Measurements from ENCODE around the gene SMG6. TPM values are rescaled to one million over a fixed set of nuclear protein-coding genes. Genes with fewer than 3 reads are reported as not detected.

The SMG6 gene
- total RNA-seq, 1 experiment from 2014 or later, result 25.6 TPM

- H3K4me1 Mint-ChIP-seq, result no peaks in the 10 kb centered on the region
- H3K4me3 Mint-ChIP-seq, result no peak overlapping the region
- ChIA-PET POLR2A (no interaction called here), CTCF (interaction anchor here (0.6 to 1.9 kb wide), 4 partner anchors 54 to 185 kb away, joined by 3 to 5 read pairs (median 4); no protein-coding TSS in a partner anchor)
- TF ChIP-seq GABPB1 (CRISPR knock-in tag; IDR thresholded peaks at IDR 0.05) (no peak), ATF3 (CRISPR knock-in tag; conservative IDR thresholded peaks at IDR 0.05) (no peak), CREM (CRISPR knock-in tag; IDR thresholded peaks at IDR 0.05) (no peak), KAT7 (CRISPR knock-in tag; IDR thresholded peaks at IDR 0.05; ENCODE audit: borderline replicate concordance) (no peak), PRRX2 (CRISPR knock-in tag; IDR thresholded peaks at IDR 0.05) (no peak), ESRRA (CRISPR knock-in tag; IDR thresholded peaks at IDR 0.05; ENCODE audit: borderline replicate concordance) (no peak), TEAD1 (CRISPR knock-in tag; IDR thresholded peaks at IDR 0.05) (no peak), ZNF138 (CRISPR knock-in tag; conservative IDR thresholded peaks at IDR 0.05) (no peak), ZNF232 (CRISPR knock-in tag; IDR thresholded peaks at IDR 0.05) (no peak), FOXJ3 (CRISPR knock-in tag; IDR thresholded peaks at IDR 0.05; ENCODE audit: borderline replicate concordance) (no peak), IRF2 (CRISPR knock-in tag; IDR thresholded peaks at IDR 0.05; ENCODE audit: borderline replicate concordance, low read depth) (no peak), OVOL2 (CRISPR knock-in tag; IDR thresholded peaks at IDR 0.05; ENCODE audit: borderline replicate concordance) (no peak), ZNF219 (CRISPR knock-in tag; IDR thresholded peaks at IDR 0.05; ENCODE audit: borderline replicate concordance) (no peak), TCF7 (CRISPR knock-in tag; IDR thresholded peaks at IDR 0.05; ENCODE audit: low read depth) (no peak)
- TF ChIP-seq, protein P1, sequence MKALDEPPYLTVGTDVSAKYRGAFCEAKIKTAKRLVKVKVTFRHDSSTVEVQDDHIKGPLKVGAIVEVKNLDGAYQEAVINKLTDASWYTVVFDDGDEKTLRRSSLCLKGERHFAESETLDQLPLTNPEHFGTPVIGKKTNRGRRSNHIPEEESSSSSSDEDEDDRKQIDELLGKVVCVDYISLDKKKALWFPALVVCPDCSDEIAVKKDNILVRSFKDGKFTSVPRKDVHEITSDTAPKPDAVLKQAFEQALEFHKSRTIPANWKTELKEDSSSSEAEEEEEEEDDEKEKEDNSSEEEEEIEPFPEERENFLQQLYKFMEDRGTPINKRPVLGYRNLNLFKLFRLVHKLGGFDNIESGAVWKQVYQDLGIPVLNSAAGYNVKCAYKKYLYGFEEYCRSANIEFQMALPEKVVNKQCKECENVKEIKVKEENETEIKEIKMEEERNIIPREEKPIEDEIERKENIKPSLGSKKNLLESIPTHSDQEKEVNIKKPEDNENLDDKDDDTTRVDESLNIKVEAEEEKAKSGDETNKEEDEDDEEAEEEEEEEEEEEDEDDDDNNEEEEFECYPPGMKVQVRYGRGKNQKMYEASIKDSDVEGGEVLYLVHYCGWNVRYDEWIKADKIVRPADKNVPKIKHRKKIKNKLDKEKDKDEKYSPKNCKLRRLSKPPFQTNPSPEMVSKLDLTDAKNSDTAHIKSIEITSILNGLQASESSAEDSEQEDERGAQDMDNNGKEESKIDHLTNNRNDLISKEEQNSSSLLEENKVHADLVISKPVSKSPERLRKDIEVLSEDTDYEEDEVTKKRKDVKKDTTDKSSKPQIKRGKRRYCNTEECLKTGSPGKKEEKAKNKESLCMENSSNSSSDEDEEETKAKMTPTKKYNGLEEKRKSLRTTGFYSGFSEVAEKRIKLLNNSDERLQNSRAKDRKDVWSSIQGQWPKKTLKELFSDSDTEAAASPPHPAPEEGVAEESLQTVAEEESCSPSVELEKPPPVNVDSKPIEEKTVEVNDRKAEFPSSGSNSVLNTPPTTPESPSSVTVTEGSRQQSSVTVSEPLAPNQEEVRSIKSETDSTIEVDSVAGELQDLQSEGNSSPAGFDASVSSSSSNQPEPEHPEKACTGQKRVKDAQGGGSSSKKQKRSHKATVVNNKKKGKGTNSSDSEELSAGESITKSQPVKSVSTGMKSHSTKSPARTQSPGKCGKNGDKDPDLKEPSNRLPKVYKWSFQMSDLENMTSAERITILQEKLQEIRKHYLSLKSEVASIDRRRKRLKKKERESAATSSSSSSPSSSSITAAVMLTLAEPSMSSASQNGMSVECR (CRISPR knock-in tag; IDR thresholded peaks at IDR 0.05; ENCODE audit: borderline replicate concordance), result no peak
- TF ChIP-seq, protein P2, sequence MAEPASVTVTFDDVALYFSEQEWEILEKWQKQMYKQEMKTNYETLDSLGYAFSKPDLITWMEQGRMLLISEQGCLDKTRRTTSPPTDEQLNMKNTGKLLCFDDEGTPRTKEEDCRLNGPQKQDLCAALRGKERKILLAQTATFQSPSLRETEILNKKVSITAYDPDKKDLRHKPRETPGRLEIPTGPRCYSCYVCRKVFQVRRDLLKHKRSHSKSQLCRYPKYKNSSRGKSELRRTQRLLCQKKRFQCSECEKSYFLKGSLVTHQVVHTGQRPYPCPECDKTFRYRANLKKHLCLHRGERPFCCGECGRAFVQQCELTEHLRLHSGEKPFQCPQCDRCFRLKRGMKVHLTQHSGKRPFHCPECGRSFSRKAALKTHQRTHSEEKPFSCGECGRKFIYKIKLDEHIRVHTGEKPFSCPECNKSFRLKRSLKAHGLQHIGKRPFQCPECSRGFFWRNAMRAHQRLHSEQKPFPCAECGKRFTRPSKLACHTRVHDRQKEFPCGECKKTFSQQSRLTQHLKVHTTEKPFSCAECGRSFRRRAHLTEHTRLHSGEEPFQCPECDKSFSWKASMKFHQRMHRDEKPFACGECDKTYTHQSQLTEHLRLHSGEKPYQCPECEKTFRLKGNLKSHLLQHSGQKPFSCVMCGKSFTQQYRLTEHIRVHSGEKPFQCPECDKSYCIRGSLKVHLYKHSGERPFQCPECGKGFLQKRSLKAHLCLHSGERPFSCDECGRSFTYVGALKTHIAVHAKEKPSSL (CRISPR knock-in tag; conservative IDR thresholded peaks at IDR 0.05), result no peak
- TF ChIP-seq, protein P3, sequence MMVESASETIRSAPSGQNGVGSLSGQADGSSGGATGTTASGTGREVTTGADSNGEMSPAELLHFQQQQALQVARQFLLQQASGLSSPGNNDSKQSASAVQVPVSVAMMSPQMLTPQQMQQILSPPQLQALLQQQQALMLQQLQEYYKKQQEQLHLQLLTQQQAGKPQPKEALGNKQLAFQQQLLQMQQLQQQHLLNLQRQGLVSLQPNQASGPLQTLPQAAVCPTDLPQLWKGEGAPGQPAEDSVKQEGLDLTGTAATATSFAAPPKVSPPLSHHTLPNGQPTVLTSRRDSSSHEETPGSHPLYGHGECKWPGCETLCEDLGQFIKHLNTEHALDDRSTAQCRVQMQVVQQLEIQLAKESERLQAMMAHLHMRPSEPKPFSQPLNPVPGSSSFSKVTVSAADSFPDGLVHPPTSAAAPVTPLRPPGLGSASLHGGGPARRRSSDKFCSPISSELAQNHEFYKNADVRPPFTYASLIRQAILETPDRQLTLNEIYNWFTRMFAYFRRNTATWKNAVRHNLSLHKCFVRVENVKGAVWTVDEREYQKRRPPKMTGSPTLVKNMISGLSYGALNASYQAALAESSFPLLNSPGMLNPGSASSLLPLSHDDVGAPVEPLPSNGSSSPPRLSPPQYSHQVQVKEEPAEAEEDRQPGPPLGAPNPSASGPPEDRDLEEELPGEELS (CRISPR knock-in tag; IDR thresholded peaks at IDR 0.05), result no peak
- TF ChIP-seq, protein P4, sequence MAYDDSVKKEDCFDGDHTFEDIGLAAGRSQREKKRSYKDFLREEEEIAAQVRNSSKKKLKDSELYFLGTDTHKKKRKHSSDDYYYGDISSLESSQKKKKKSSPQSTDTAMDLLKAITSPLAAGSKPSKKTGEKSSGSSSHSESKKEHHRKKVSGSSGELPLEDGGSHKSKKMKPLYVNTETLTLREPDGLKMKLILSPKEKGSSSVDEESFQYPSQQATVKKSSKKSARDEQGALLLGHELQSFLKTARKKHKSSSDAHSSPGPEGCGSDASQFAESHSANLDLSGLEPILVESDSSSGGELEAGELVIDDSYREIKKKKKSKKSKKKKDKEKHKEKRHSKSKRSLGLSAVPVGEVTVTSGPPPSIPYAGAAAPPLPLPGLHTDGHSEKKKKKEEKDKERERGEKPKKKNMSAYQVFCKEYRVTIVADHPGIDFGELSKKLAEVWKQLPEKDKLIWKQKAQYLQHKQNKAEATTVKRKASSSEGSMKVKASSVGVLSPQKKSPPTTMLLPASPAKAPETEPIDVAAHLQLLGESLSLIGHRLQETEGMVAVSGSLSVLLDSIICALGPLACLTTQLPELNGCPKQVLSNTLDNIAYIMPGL (CRISPR knock-in tag; IDR thresholded peaks at IDR 0.05), result no peak
- TF ChIP-seq, protein P5, sequence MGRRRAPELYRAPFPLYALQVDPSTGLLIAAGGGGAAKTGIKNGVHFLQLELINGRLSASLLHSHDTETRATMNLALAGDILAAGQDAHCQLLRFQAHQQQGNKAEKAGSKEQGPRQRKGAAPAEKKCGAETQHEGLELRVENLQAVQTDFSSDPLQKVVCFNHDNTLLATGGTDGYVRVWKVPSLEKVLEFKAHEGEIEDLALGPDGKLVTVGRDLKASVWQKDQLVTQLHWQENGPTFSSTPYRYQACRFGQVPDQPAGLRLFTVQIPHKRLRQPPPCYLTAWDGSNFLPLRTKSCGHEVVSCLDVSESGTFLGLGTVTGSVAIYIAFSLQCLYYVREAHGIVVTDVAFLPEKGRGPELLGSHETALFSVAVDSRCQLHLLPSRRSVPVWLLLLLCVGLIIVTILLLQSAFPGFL (CRISPR knock-in tag; IDR thresholded peaks at IDR 0.05; ENCODE audit: borderline replicate concordance), result no peak
- peaks cover 6% of the 10 kb centered on the region for H3K36me3 Mint-ChIP-seq
- ATAC-seq (no peak), DNase-seq (ENCODE audit: low spot score) (no peak)
- no peaks in the 10 kb centered on the region for H3K9me3 Mint-ChIP-seq
- H3K27me3 Mint-ChIP-seq (ENCODE audit: low read depth), result no peaks in the 10 kb centered on the region
- H3K27ac Mint-ChIP-seq, result 0 out of 2 replicates have a peak overlapping the region, but pooled peaks have one; percentile 52
These were observed 65.6 kb downstream of the SMG6 start for GRCh38 chr17:2237950-2238349.

Measured in WTC11 (cell line).